ENCODE results near the gene DNAL4. TPM values are rescaled to one million over a fixed set of nuclear protein-coding genes. Genes with fewer than 3 reads are reported as not detected.
A peak's percentile ranks its signal among the peaks of the same experiment; 100 is the strongest.

Gene DNAL4
- total RNA-seq, 1 donor from 2014 or later = 19.4 TPM

DNA sequence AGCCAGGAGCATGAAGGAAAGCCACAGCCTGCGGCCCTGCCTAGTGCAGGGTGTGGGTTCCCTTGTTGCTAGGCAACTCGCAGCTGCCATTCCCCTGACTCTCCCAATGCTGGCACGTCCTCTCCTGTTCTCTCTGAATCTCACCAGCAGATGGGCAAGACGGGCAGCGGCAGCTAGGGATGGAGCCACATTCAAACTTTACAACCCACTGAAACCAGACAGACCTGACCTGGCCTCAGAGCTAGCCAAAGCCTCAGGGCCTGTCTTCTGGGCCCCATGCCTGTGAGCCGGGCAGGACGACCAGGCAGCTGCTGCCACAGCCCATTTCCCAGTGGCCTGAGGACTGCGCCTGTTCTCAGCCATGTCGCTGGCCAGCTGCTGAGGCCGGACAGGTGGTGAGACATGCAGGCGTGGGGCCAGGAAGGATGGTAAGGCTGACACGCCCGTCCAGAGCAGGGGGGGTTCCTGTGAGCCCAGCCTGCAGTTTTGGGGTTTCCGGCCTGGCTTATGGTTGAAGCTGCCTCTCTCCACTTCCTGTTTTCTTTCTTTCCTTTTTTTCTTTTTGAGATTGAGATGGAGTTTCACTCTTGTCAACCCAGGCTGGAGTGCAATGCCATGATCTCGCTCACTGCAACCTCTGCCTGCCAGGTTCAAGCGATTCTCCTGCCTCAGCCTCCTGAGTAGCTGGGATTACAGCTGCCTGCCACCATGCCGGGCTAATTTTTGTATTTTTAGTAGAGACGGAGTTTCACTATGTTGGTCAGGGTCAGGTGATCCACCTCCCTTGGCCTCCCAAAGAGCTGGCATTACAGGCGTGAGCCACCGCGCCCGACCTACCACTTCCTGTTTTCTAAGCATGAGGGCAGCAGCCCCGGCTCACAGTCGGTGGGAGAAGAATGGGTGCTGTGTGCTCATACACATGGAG lies 42.3 kb downstream of the DNAL4 start:
- peaks cover 7% of the 10 kb centered on the region for H3K4me1 Mint-ChIP-seq (ENCODE audit: low read depth, unreplicated experiment)
- H3K36me3 Mint-ChIP-seq (ENCODE audit: unreplicated experiment) = peaks cover 4% of the 10 kb centered on the region
- TF ChIP-seq, protein P1, sequence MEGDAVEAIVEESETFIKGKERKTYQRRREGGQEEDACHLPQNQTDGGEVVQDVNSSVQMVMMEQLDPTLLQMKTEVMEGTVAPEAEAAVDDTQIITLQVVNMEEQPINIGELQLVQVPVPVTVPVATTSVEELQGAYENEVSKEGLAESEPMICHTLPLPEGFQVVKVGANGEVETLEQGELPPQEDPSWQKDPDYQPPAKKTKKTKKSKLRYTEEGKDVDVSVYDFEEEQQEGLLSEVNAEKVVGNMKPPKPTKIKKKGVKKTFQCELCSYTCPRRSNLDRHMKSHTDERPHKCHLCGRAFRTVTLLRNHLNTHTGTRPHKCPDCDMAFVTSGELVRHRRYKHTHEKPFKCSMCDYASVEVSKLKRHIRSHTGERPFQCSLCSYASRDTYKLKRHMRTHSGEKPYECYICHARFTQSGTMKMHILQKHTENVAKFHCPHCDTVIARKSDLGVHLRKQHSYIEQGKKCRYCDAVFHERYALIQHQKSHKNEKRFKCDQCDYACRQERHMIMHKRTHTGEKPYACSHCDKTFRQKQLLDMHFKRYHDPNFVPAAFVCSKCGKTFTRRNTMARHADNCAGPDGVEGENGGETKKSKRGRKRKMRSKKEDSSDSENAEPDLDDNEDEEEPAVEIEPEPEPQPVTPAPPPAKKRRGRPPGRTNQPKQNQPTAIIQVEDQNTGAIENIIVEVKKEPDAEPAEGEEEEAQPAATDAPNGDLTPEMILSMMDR (IDR thresholded peaks at IDR 0.05; ENCODE audit: partially characterized antibody, unreplicated experiment) = no peak
- H3K4me3 Mint-ChIP-seq (ENCODE audit: unreplicated experiment) = no peak overlapping the region
- peaks cover 8% of the 10 kb centered on the region for H3K9me3 Mint-ChIP-seq (ENCODE audit: unreplicated experiment)
- no peak for DNase-seq
- H3K27me3 Mint-ChIP-seq (ENCODE audit: unreplicated experiment) = peaks cover 8% of the 10 kb centered on the region
- peak overlapping the region; percentile 43 for H3K27ac Mint-ChIP-seq (ENCODE audit: unreplicated experiment)

DNA sequence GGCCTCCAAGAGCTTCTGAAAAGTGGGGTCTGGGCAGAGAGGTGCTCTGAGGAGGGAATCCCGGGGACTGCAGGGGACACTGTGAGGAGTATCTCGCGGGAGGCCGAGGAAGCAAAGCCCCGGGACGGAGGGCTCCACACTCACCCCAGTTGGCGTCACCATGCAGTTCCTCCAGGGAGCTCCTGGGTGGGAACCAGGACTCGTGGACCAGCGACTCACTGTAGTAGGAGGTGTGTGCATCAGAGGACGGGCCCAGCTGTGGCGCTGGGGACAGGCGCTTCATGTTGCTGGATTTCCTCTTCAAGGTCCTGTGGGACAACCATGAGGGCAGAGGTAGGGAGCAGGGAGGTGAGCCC lies 42.9 kb downstream of the DNAL4 start:
- Mint-ChIP-seq H3K4me1 (ENCODE audit: low read depth, unreplicated experiment) (peaks cover 5% of the 10 kb centered on the region), H3K9me3 (ENCODE audit: unreplicated experiment) (peaks cover 6% of the 10 kb centered on the region), H3K27me3 (ENCODE audit: unreplicated experiment) (peaks cover 6% of the 10 kb centered on the region)

DNA sequence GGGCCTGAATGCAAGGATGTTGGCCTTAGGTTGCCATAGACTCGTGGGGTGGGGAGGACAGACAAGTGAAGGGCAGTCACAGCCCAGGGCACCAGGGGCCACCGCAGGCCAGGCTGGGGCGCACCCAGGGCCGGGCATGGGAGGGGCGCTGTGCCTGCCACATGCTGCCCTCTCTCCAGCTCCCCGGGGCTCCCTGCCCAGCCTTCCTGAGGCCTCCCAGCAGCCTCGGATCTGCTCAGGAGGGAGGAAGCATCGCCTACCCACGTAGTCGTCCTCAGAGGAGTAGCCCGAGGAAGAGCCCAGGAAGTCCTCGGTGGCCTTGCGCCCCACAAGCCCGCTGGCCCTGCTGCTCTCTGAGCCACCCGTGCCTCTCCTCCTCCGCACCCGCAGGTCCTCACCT lies 43.3 kb downstream of the DNAL4 start:
- H3K9me3 Mint-ChIP-seq (ENCODE audit: unreplicated experiment) = peaks cover 6% of the 10 kb centered on the region
- DNase-seq = no peak
- H3K27ac Mint-ChIP-seq (ENCODE audit: unreplicated experiment) = no peak overlapping the region
- peaks cover 4% of the 10 kb centered on the region for H3K36me3 Mint-ChIP-seq (ENCODE audit: unreplicated experiment)
- peaks cover 6% of the 10 kb centered on the region for H3K27me3 Mint-ChIP-seq (ENCODE audit: unreplicated experiment)
- TF ChIP-seq, protein P1 (IDR thresholded peaks at IDR 0.05; ENCODE audit: partially characterized antibody, unreplicated experiment) = no peak
- peaks cover 6% of the 10 kb centered on the region for H3K4me1 Mint-ChIP-seq (ENCODE audit: low read depth, unreplicated experiment)
- no peak overlapping the region for H3K4me3 Mint-ChIP-seq (ENCODE audit: unreplicated experiment)

More for the DNA sequence above, 42.9 kb downstream of the DNAL4 start:
- DNase-seq = no peak
- H3K36me3 Mint-ChIP-seq (ENCODE audit: unreplicated experiment) = peaks cover 4% of the 10 kb centered on the region
- no peak overlapping the region for H3K27ac Mint-ChIP-seq (ENCODE audit: unreplicated experiment)
- TF ChIP-seq, protein P1 (IDR thresholded peaks at IDR 0.05; ENCODE audit: partially characterized antibody, unreplicated experiment) = no peak
- no peak overlapping the region for H3K4me3 Mint-ChIP-seq (ENCODE audit: unreplicated experiment)

DNA sequence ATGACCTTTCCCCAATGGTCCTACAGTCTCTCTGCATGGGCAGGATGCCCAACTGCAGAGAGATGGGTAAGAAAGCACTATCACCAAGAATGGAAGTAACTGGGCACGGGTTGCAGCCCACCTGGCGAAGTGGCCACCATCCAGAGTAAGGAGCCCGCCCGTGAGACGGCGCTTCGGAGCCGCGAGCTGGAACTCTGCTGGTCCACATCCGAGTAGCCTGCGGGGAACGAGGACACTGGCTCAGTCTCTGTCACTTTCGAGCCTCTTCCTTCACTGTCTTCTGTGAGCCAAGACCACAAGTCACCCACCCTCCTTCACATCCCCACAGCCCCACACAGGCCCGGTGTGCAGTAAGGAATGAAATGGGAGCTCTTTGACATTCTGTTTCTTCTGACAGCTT lies 43.8 kb downstream of the DNAL4 start:
- no peak for DNase-seq
- Mint-ChIP-seq H3K27me3 (ENCODE audit: unreplicated experiment) (peaks cover 6% of the 10 kb centered on the region), H3K4me3 (ENCODE audit: unreplicated experiment) (no peak overlapping the region), H3K4me1 (ENCODE audit: low read depth, unreplicated experiment) (peaks cover 10% of the 10 kb centered on the region), H3K36me3 (ENCODE audit: unreplicated experiment) (peaks cover 3% of the 10 kb centered on the region), H3K27ac (ENCODE audit: unreplicated experiment) (no peak overlapping the region), H3K9me3 (ENCODE audit: unreplicated experiment) (peaks cover 6% of the 10 kb centered on the region)
- TF ChIP-seq, protein P1 (IDR thresholded peaks at IDR 0.05; ENCODE audit: partially characterized antibody, unreplicated experiment) = no peak

DNA sequence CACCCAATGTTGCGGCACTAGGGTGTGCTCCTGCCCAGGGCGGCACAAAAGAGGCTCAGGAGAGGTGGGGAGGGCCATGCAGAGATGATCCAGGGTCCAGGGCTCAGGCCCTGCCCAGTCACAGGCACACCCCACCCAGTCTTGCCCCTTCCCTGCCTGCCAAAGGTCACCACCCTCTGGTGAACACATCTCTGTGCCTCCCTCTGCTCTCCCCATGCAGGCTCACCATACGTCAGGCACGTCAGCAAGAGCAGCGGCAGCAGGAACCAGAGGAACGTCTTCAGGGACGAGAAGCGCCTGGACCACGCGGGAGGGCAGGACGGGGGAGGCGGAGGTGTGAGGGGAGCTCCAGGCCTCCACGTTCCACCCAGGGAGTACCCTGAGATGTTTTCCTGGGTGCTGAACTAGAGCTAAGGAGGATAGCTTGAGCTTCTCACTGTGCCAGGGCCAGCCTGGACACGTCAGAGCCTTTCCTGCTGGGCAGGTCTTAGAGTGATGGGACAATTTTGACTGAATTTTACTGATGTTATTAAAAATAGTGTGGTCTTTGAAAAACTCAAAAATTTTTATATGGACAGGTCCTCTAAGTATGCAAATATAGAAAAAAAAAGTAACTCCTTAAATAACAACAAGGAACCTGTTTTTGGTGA lies 45.3 kb downstream of the DNAL4 start:
- H3K27ac Mint-ChIP-seq (ENCODE audit: unreplicated experiment) = no peak overlapping the region
- no peak for DNase-seq

More for the DNA sequence above, 45.3 kb downstream of the DNAL4 start:
- Mint-ChIP-seq H3K4me3 (ENCODE audit: unreplicated experiment) (no peak overlapping the region), H3K27me3 (ENCODE audit: unreplicated experiment) (peaks cover 5% of the 10 kb centered on the region), H3K9me3 (ENCODE audit: unreplicated experiment) (peaks cover 6% of the 10 kb centered on the region), H3K36me3 (ENCODE audit: unreplicated experiment) (no peaks in the 10 kb centered on the region), H3K4me1 (ENCODE audit: low read depth, unreplicated experiment) (peaks cover 8% of the 10 kb centered on the region)
- TF ChIP-seq, protein P1 (IDR thresholded peaks at IDR 0.05; ENCODE audit: partially characterized antibody, unreplicated experiment) = no peak

Data from glutamatergic neuron (in vitro differentiated cells).